NCI-H2196 treated with DMSO at 0.1 percent for 48 hours (cell line): ENCODE data around the gene ZC2HC1C.
"Not testable (repeated sequence)": the region's sequence is repeated elsewhere in the genome, so short reads cannot be mapped to it uniquely, and the experiment has no call there.

ENCODE experiments used
- DNase-seq: peaks from one replicate; lab custom pipeline; 2025; ENCODE audit not compliant: unreplicated experiment; lab: John Stamatoyannopoulos, UW

Gene ZC2HC1C

DNA sequence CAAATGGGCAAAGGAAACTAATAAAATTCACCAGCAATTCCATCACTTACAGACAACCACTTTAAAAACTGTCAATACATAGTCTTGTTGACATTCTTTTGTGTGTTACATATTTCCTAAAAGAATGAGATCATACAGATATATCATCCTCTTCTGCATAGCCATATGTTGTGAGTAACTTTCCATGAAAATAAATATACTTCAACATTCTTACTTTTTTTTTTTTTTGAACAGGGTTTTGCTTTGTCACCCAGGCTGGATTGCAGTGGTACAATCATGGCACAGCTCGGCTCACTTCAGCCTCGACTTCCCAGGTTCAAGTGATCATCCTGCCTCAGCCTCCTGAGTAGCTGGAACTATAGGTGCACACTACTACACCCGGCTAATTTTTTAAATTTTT, 20.9 kb downstream of the ZC2HC1C start:
- DNase-seq: no peak

DNA sequence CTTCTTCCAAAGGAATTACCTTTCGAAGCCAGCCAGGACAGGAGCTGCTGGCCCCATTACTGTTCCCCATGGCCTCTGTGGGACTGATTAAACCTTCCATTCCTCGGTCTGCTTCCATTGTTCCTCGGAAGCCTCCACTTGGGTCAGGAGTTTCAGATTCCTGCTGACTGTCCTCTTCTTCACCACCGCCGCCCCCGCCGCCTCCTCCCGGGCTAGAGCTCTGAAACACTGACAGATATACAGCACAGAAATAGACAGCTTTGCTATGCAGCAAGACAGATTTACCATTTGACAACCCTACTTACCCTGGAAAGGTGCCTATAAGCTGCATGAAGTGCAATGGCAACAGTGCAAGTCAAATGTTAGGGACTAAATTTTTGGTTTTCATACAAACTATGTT, 21.8 kb downstream of the ZC2HC1C start:
- DNase-seq: no peak

DNA sequence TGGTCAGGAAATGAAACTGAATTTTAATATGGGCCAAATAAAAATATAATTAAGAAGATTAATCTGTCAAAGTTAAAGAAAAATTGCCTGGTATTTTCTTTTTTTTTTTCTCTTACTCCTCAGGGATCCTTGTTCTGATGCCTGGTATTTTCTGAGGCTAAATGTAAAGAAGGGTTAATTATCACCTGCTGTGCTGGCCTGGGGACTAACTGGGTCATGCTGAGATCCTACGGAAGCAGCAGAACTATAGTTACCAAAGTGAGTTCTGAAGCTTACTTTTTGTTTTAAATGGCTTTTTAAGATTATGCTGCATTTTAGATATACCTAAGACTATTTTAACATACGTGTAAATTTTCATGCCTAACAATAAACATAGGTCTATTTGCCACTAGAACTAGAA, 23.3 kb downstream of the ZC2HC1C start:
- no peak for DNase-seq

DNA sequence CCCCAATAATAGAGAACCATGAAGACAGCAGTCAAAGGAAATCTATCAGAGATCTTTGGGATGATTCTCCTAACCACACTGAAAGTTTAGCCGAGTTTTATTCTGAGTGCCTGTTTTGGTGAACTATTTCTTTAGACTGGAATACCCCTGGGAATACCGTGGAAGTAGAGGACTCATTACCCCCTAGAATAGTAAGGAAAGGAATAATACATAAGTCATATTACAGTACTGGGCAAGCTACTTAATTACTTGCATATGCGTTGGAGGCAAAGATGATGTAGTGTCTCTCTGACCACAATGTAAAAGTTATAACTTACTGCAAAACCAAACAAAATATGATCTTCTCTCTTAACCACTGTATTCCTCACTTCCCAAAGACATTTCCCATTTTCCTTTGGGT, 25.5 kb downstream of the ZC2HC1C start:
- DNase-seq: no peak

DNA sequence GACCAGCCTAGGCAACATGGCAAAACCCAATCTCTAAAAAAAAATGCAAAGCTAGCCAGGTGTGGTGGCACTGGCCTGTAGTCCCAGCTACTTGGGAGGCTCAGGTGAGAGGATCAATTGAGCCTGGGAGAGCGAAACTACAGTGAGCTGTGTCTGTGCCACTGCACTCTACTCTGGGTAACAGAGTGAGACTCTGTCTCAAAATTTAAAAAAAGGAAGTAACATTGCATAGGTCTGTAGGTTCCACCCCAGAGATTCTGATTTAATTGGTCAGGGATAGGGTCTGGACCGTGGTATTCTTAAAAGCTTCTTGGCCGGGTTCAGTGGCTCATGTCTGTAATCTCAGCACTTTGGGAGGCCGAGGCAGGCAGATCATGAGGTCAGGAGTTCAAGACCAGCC, 26.2 kb downstream of the ZC2HC1C start:
- no peak for DNase-seq

DNA sequence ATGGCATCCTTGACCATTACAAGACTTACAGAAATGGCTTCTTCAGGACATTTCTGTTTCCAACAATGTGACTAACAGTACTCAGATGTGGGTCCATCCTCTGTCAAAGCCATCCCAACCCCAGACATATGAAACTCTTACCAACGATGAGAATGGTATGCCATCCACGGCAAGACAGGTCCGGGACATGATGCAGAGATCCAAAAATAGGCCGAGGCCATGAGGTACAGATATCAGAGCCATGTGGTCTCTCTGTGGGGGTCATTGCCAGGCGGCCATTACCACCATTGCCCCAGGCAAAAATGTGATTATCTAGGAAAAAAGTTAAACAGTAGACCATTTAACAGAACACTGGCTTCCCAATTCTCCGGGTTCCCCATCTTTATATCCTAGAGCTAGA, 27.5 kb downstream of the ZC2HC1C start:
- no peak for DNase-seq

DNA sequence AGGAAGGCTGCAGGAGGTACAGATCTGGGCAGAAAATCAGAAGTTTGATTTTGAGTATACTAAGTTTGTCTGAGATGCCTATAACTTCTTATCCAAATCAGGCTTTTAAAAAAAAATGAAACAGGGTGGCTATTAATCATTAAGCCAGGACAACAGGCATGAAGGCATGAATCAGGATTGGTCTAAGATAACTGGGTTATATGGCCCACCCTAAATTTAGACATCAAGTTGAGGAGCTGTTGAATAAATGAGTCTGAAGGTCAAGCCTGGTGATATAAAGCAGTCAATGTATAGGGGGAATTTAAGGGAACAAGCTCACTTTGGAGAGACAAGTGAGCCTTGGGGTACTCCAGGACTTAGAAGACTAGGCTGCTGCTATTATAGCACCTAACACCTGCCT, 28.8 kb downstream of the ZC2HC1C start:
- DNase-seq: no peak

DNA sequence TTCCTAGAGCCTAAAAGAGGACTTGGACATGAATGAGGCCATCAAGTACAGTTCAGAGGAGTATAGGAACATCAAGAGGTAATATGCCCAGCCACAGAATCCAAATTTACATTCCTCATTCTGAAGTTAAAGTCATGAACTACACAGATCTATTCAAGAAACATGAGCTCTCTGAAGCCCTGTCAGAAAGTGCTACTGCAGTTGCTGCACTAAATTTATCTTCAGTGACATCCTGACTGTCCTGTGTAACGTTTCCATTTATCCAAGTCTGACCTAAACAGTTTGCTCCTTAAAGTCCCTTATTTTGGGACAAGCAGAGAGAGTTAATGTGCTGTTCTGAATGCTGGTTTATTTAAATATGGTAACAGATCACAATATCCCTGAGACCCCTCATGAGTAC, 29.2 kb downstream of the ZC2HC1C start:
- no peak for DNase-seq

DNA sequence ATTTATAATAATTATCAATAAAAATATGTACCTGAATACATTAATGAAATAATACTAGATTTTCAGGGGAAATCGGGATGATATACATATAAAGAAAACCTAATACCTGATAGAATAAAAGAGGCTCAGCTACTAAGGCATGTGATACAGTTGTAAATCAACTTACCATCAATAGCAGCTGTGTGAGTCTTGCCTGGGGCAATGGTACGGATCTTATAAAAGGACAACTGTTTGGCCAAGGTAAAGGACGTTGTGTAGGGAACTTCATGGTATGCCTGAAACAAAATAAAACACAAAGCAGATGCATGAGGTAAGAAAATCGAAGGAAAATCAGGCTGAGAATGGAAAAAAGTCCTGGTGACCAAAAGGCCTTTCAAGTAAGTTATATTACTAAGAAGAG, 32.0 kb downstream of the ZC2HC1C start:
- DNase-seq: no peak

DNA sequence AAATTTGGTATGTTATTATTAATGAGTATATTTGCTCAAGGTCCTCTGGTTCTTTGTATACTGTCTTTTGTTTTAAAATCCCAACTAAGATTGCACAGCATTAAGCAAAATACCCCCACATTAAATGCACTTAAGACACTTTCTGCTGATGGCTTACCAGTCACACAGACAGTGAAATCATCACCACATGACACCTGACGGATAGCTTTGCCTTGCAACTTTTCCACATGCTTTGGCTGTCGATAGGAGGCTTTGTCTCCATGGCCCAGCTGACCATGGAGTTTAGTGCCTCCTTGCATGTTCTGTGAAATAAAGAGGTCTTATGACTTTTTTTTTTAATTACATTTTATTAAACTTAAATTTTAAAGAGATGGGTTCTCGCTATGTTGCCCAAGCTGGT, 37.7 kb downstream of the ZC2HC1C start:
- DNase-seq: no peak

DNA sequence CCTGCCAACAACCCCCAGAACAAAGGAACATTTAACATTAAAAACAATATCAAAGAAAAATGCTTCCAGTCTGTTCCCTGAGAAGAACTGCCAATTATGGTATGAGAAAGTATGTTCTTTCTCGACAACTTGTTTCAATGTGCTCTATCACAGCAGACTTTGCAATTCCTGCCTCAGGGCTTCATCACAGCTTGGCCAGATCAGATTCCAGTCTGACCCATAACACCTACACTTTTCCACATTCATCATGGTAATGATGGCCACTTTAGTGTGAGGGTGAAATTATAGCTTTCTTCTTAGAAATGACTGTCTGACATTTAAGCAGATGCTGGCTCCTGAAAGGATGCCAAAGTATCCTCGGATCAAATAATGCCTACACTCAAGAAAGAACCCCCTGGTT, 40.4 kb downstream of the ZC2HC1C start:
- DNase-seq: no peak

DNA sequence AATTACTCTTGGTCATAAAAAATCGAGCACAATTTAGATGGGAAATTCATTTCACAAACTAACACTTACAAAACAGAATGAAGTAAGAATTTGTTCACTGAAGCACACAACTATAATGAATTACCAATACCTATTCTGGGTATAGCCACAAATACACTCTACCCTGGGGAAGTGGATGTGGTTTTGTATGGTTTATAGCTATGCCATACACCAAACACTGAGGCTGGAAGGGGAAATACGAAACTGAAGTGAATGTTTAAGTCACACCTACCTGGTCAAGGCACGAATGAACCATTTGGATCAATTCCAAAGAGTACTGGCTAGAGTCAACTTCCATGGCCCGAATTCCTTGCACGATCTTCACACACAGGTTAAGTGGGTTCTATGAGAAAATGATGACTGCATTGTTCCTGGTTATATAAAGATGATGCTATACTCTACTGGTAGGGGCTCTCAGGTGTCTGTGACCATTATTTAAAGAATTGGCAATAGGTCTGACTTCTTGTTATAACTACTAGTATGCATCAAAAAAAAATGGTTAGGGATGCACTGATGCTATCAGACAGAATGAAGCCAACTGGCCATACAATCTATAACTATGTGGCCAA, 44.6 kb downstream of the ZC2HC1C start:
- no peak for DNase-seq

DNA sequence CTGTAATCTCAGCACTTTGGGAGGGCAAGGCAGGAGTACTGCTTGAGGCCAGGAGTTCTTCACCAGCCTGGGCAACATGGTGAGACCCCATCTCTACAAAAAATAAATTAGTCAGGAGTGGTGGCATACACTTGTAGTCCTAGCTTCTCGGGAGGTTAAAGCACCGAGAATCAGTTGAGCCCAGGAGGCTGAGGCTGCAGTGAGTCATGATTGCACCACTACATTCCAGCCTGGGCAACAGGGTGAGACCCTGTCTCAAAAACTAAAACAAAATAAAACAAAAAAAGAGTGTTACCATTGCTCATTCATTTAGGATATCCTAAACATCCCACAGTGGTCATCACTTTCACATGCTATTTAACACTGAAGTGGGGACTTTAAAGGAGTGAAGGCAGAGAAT, 49.6 kb downstream of the ZC2HC1C start:
- DNase-seq: no peak

DNA sequence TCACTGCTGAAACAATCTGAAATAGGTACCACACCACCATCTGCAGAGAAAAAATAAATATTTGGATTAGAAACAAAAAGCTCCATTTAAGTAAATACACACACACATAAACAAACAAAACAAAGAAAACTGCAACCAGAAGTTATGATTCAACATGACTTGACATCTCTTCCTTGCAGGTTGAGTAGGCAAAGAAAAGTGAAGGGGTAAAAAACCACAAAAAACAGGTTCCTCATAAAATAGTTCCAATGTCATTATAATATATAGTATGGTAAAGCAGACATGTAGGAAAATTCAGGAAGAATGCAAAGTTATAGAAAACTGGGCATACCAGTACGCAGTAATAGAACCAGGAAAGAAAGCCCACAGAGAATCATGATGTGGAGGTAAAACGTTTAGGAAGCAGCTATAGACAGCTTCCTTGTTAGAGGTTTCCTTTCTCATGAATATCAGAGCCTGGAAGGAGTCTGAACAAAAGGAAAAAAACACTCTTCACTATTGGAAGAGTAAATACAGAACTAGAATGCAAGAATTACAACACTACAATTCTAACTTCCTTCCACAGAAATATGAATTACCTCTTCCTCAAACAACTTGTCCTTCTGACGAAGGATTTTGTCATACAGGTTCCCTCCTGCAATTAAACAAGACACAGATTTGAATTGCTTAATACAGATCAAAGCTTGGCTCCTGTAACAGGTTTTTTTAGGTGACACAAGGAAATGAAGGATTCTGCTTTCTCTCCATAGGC, 51.3 kb downstream of the ZC2HC1C start:
- no peak for DNase-seq

DNA sequence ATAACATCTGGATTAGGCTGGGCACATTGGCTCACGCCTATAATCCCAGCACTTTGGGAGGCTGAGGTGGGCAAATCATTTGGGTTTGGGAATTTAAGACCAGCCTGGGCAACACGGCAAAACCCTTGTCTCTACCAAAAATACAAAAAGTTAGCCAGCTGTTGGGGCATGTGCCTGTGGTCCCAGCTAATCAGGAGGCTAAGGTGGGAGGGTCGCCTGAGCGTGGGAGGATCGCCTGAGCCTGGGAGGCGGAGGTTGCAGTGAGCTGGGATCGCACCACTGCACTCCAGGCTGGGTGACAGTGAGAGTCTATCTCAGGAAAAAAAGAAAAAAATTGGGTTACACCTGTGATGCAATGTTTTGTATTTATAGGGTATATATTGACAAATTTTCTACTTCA, 52.1 kb downstream of the ZC2HC1C start:
- no peak for DNase-seq

DNA sequence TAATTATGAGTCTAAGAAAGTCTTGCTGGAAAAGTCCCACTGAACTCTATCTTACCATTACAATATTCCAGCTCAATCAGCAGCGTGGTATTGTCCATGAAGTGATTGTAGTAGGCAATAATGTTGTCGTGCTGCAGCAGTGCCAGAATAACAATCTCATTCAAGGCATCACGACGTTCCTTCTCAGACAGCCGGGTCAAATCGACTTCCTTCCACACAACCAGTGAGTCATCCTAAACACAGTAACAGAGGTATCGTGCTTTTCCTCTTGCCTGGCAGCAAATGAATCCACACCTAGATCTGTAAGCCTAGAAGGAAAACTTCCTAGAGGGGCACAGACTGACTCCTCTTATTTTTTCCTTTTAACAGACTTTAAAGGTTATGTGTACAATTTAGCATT, 54.5 kb downstream of the ZC2HC1C start:
- no peak for DNase-seq

DNA sequence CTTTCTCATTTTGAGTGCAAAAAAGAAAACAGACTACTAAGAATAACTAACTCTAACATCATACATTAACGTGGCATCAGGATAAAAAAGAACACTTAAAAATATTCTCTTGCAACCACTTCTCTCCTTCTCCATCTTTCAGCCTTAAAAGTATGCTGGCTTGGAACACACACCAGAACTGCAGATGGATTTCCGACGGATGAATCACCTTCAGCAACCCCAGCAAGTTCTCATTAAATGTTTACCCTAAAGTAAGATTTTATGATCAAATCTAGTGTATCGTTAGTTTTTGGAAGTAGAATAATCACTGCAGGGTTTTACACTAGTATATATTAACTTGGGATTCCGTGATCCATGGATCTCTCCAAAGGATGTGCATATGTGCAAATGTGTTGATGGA, 56.2 kb downstream of the ZC2HC1C start:
- DNase-seq: no peak

DNA sequence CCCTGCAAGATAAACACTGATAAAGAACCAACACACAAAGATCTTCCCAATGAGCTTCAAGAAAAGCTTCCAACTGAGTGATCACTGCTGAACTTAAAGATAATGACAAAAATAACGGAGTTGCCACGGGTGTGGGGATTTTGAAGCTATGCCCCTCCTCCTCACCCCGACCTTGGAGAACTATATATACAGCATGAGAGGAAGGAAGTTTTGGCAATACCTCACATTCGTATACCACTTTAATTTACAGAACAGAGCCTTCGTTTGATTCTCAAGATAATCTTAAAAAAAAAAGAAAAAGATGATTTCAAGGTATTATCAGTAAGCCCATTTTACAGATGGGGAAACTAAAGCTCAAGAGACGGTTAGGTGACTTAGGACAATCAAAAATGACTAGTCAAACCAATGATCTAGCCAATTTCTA, 56.7 kb downstream of the ZC2HC1C start:
- DNase-seq: no peak

DNA sequence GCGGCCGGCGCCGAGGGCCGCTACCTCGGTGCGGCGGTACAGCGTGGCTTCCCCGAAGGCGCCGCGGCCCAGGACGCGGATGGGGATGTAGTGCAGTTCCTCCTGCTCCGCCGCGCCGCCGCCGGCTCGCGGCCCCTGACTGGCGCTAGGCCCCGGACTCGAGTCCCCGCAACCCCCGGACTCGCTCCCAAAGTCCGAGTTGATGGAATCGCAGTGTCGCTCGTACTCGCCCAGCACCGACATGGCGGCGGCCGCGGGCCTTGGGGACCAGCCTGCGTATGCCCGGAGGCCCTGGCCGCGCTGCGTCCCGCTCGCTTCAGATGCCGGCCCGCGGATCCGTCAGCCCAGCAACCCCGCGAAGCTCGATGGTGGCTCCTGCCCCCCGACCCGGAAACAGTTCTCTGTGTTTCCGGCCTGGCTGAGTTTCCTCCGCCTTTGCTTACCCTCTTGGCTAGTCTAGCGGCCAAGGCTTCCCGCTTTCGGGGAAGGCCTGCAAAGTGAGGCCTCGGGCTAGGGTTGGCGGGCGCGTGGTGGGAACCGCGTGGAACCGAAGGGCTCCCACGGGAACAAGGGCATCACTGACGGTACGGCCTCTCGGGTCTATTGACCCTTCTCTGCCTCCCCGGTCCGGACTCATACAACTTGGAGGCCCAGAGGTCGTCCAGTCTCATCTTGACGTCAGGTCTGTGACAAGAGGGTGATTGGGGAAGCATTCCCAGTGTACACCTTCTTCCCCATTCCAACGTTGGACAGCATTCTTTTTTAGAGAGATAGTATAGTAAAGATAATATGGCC, 57.4 kb downstream of the ZC2HC1C start, which contains the start of gene NEK9:
TSS of gene NEK9 (minus strand) at position 370 of the 795 bp plus-strand sequence. CDS start at position 243, 127 bp downstream.
- peak; percentile 83 for DNase-seq

DNA sequence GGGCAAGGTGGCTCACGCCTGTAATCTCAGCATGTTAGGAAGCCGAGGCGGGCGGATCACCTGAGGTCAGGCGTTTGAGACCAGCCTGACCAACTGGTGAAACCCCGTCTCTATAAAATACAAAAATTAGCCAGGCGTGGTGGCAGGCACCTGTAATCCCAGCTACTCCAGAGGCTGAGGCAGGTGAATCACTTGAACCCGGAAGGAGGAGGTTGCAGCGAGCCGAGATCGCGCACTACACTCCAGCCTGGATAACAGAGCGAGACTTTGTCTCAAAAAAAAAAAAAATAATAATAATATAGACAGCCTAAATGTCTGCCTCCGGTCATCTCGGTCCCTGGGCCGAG, 58.0 kb downstream of the ZC2HC1C start:
- DNase-seq: not testable (repeated sequence)

DNA sequence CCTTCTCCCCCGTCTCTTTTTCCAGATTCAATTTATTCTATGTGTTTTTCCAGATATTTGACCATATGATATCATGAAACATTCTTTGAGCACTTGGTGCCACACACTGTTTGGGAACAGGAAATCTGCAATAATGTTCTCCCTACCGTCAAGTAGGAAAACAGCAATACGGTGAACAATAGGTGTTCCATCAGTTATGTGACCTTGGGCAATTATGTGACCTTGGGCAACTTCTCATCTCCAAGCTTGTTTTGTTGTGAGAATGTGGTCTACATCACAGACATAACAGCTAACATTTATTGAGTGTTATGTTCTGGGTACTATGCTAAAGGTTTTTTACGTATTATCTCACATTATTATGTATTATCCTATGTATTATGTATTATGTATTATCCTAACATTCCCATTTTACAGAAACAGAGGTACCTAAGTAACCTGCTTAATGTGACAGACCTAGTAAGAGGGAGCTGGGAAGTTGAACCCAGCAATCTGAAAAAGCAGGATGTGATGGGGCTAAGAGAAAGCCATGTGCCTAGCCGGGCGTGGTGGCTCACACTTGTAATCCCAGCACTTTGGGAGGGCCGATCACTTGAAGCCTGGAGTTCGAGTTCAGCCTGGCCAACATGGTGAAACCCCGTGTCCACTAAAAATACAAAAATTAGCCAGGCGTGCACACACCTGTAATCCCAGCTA, 58.6 kb downstream of the ZC2HC1C start:
- no peak for DNase-seq

DNA sequence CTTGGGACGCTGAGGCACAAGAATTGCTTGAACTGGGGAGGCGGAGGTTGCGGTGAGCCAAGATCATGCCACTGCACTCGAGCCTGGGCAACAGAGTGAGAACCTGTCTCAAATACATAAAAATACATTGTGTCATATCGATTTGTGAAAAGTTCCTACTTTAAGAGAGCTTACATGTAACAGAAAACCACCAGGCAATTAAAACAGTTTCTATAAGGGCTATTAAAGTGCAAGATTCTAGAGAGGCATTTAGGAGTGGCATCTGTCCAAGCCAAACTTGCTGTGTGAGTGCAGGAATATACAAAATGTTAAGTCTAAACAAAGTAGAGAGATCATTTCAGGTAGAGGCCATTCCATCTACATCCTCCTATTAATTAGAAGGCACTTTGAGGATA, 59.2 kb downstream of the ZC2HC1C start:
- no peak for DNase-seq
